RPMI8226 (cell line): ENCODE measurements around the gene MSMP.

ENCODE experiments used
- DNase-seq: peaks from one replicate; pipeline ENCODE4 v3.0.0-alpha.2; 2015

MSMP gene

GRCh38 chr9:35741740-35742139 lies 12.3 kb downstream of the MSMP start:
- DNase-seq: no peak

DNA sequence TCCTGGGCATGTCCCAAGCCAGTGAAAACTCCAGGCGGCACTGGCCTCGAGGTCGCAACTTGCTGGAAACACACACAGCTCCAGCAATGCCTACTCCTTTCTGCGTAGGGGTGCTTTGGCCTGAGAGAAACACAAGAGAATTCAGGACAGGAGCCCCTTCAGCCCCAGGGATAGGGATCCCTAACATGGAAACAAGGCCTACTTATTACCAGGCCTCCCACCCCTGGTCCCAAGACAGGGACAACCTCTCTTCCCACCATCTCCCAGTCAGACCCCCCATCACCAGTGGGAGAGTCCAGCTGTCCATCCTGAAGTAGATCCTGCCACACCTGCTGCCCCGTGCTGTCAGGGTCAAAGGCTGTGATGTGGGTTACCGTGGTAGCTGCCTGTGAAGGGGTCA lies 13.8 kb downstream of the MSMP start:
- no peak for DNase-seq

DNA sequence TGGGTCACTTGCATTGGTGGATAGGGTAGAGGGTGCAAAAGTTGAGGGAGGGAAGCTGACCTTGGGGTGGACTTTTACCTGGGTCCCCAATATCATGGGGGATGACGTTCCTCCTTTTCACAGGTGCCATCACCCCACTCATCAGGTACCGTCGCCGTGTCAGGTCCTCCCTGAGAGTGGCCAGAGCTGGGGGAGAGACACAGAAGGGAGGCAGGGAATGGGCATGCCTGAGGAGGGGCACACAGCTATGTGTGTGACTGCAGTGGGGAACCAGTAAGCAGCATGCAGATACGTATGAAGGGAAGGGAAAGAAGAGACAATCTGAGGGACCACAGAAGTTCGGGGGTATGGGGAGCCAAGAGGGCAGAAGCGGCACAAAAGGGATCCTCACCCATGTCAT lies 15.2 kb downstream of the MSMP start:
- DNase-seq: no peak

GRCh38 chr9:35738186-35738585 lies 15.9 kb downstream of the MSMP start:
- DNase-seq: no peak

DNA sequence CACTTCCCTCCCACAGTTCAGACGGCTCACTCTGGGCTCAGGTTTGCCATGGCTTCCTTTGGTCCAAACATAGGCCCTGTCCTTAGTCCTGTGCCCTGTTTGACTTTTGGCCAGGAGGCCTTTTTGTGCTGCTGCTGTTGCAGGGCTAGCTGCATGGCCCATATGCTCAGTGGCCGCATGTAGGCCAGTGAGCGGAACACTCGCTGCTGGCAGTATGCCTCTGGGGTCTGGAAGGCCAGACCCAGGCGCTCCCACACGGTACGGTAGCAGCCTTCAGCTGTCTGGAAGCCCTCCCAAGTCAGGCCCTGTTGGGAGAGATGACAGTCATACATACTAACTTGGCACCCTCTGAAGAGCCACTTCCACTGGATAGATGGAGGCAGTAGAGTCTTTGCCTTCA lies 16.9 kb downstream of the MSMP start:
- no peak for DNase-seq

- DNase-seq: peak; percentile 74
Measured at GRCh38 chr9:35736201-35736633, 17.9 kb downstream of the MSMP start.

- DNase-seq: no peak
Measured at GRCh38 chr9:35734096-35734495, 20.0 kb downstream of the MSMP start.

DNA sequence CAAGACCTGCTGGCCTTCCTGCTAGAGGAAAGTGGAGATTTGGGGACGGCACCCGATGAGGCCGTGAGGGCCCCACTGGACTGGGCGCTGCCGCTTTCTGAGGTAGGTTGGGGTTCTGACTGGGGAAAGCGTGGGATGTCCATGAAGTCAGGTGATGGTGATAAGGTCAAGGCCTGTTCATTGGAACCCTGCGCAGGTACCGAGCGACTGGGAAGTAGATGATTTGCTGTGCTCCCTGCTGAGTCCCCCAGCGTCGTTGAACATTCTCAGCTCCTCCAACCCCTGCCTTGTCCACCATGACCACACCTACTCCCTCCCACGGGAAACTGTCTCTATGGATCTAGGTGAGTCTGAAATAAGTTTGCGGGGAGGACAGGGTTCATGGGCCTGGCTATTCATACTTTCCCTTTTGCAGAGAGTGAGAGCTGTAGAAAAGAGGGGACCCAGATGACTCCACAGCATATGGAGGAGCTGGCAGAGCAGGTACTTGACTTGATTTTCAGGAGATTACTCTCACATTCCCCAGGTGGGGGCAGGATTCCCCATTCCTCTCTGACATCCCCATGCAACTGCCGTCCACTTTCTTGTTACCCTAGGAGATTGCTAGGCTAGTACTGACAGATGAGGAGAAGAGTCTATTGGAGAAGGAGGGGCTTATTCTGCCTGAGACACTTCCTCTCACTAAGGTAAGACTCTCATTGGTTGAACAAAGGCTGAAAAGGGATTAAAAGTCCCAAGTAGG lies 21.1 kb downstream of the MSMP start:
- peak; percentile 48 for DNase-seq

DNA sequence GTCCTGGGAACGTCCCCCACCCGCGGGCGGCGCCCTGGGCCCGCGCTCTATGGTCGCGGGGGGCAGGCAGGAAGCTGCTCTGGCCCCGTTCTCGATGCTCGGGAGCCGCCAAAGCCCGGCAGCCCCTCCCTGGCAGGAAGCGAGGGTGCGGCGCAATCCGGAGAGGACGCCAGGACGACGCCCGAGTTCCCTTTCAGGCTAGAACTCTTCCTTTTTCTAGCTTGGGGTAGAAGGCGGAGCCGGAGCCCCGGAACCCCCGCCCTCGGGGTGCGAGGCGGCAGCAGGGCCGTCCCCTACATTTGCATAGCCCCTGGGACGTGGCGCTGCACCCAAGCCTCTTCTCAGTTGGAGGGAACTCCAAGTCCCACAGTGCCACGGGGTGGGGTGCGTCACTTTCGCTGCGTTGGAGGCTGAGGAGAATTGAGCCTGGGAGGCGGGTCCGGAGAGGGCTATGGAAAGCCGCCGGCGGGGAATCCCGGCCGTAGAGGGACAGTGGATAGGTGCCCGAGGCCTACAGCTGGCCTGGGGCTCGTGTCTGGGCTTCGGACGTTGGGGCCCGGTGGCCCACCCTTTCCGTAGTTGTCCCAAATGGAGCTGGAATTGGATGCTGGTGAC lies 21.8 kb downstream of the MSMP start, which contains the start of the genes CREB3 and TLN1:
TSS of gene CREB3 (plus strand) at position 482 of the 615 bp plus-strand sequence. CDS start at position 589, 107 bp downstream.
TSS of gene TLN1 (minus strand) at position 11 of the 615 bp plus-strand sequence. CDS start 6,501 bp downstream, outside the sequence.
- peak; percentile 96 for DNase-seq

DNA sequence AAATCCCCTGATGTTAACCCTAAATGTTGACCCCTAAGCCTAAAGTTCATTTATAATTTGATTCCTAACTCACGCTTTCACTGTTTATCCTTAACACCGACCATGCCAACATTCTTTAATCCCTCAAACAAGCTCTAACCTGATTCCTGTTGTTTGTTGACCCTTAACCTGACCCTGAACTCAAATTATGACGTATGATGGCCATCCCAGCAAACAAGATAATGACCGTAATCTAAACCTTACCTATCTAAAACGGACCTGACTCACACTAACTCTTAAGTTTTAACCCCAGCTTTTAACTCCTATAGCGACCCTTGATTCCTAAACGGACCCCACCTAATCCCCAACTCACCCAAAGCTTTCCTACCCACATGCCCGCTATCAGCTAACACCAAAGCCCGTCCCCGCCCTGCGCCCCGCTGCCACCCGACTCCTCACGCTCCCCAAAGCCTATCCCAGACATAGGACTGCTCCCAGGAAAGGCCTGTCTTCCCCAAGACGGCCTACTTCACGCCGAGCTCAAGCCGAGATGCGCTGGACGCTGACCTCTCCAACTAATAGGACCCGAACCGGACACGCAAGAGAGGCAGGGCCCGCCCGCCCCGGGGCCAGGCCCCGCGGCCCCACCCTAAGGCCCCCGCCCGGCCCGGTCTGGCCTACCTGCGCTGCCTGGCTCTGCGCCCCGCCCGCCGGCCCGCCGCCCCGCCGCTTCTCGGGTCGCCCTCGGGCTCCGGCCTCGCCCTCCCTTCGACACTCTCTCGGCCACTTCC lies 22.5 kb downstream of the MSMP start:
- DNase-seq: no peak

GRCh38 chr9:35730486-35730854 lies 23.6 kb downstream of the MSMP start:
- no peak for DNase-seq

GRCh38 chr9:35729700-35730485 lies 24.2 kb downstream of the MSMP start:
- peak; percentile 35 for DNase-seq

GRCh38 chr9:35729101-35729500 lies 25.0 kb downstream of the MSMP start:
- DNase-seq: no peak

GRCh38 chr9:35728041-35728971 lies 25.8 kb downstream of the MSMP start:
- no peak for DNase-seq

DNA sequence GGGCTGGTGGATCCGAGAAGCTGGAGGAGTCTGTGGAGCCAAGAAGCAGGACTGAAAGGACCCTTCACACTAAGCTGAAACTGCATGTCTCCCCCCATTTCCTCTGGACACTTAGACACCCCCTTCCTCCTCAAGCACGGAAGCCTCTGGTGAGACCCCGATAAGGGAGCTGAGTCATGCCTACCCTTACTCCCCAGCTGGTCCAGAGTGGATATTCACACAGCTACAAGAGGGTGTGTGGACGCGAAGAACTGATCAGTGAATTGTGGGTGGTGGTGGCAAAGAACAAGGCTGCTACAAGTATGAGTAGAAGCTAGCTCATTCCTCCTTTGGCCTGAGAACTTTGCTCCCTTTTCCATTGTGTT lies 26.4 kb downstream of the MSMP start:
- no peak for DNase-seq

DNA sequence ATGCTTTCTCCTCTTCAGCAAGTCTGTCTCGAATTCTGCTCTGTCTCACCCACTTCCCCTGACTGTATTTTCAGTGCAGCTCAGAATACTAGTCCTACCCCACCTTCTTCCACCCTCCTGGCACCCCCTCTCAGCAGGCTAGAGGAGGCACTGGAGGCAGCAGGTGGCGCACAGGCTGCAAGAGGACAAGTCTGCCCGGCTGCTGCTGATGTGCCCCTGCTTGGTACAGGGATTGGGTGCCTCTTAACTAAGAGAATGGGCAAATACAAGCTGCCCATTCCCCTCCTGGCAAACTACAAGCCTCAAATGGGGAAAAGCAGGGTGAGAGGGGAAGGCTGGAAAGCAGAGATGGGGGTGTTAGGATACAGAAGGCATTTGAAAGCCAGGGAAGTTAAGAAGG lies 27.1 kb downstream of the MSMP start:
- no peak for DNase-seq

DNA sequence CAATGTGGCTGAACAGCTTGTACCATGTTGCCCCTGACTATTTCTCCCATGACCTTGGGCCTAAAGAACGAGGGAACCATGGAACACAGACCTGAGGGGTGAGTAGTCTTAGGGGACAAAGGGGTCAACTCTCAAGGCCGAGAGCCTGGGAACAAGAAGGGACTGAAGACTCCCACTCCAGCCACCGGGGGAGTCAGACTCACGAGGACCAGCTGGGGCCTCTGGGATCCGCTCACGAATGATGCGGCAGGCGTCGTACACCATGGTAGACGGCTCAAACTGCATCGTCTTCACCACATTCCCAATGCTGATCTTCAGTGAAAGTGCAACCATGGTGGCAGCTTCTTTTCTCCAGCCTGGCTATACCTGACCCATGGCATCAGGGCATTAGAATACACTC lies 28.7 kb downstream of the MSMP start:
- no peak for DNase-seq

DNA sequence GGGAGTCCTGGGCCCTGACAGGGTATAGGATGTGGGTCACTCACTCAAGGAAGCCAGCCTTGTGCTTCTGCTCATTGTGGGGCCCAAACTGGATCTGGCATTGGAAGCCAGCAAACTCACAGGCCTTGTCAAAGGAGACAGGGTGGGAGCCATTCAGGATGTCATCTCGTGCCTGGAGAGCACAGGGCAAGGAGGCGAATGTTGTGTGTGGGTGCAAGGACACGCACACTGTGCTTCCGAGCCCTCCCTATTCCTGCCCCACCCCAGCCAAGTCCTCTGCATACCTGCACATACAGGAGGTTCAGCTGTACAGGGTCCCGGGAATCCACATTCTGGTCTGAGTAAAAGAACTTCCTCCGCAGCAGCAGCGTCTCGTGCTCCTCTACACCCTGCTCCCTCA lies 30.2 kb downstream of the MSMP start:
- DNase-seq: no peak

GRCh38 chr9:35723426-35723825 lies 30.6 kb downstream of the MSMP start:
- DNase-seq: no peak

- DNase-seq: no peak
Measured at GRCh38 chr9:35719546-35719945, 34.5 kb downstream of the MSMP start.

- DNase-seq: no peak
Measured at GRCh38 chr9:35718721-35719511, 35.2 kb downstream of the MSMP start.
